Suppressor macrophage (primary cell): ENCODE results near the gene KIF23.
"Not testable (repeated sequence)": the region's sequence is repeated elsewhere in the genome, so short reads cannot be mapped to it uniquely, and the experiment has no call there.

Experiments
- DNase-seq, 4 experiments: peaks; one replicate each; pipeline ENCODE4 v3.0.0-alpha.2; 2020 to 2022
- total RNA-seq, 17 experiments: gene quantifications; one replicate each; lab custom pipeline; 2026; ENCODE audit warnings: mixed read lengths in 6 of 17, inconsistent platforms in 3 of 17; lab: John Stamatoyannopoulos, UW

Gene KIF23
- 3.9 to 48.7 (median 19.6) reads per million in 17 experiments for total RNA-seq

DNA sequence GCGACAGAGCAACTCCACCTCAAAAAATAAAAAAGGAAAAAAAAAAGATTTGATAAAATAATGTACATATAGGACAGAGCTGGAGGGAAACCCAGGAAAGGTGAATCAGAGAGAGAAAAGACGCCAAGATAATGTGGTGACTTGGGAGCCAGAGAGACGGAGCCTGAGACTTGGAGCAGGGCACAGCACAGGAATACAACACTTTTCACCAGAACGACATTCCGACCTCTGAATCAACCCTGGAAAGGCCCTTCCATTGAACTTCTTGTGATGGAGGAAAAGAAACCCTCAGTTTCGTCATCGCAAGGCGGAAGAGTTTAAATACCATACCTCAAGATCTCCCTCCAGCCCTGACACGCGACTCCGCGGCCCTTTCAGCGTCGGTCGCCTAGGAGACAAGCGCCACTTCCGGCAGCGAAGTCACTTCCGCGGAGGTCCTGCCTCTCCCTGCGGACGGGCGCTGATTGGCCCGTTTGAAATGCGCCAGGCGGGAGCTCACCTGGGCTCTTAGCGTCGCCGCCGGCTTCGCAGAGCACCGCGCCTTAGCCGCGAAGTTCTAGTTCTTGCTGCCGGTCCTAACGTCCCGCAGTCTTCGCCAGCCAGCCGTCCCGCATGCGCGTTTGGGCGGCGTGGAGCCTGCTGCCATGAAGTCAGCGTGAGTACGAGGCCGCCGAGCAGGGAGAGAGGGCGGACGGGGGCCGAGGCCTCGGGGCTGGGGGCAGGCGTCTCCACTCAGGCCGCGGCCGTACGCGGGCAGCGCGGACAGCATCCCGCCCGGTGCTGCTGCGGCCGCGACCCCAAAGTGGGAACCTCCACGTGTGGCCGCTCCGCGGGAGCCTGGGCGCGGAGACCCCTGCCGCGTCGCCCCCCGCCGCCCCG is at the start of gene KIF23:
Gene KIF23 (plus strand): TSS at position 528 of the 879 bp plus-strand sequence. CDS start 117 bp downstream, at position 645.
- DNase-seq, result peak; percentile 90 to 95 (median 94)

DNA sequence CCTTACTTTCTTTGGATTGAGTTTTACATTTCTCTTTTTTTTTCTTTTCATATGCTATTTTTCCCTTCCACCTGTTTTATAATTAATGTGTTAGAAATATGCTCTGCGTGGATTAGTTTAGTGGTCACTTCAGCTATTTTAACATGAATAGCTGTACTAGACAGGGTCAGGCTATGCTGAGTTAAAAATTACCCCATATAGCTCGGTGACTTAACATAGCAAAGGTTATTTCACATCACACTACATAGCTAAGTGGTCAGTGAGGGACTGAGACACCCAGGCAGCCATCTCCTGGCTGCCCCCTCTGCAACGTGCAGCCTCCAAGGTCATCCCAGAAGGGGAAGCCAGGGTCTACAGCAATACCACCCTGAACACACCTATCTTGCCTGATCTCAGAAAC is 46.9 kb upstream of the KIF23 start:
- no peak for DNase-seq

DNA sequence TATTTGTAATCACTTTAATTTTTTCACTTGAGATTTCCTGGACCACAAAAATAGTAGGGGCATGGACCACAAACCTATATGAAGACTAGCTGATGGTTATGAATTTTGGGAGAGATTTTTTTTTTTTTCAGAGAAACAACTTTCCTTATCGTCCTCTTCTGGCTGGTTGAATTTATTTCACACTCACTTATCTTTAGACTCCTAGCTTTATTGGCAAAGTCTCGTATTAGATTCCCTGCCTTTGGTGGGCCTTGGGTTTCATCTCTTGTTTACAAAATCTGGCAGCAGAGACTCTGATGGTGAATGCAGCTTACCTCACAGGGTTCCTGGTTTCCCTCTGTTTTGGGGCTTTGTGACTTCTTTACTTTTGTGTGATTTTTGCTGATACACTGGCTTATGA is 44.5 kb upstream of the KIF23 start:
- DNase-seq, result no peak

DNA sequence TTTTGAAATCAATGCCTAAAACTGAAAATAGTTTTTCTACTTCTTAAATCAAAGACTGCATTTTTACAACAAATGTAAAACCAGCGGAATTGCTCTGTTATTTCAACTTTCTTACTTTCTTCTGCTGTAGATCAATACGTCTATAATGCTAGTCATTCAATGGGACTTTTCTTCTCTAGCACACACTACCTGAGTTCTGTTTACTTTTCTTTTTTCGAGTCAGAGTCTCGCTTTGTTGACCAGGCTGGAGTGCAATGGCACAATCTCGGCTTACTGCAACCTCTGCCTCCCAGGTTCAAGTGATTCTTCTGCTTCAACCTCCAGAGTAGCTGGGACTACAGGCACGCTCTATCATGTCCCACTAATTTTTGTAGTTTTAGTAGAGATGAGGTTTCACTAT is 40.7 kb upstream of the KIF23 start:
- DNase-seq, result no peak

DNA sequence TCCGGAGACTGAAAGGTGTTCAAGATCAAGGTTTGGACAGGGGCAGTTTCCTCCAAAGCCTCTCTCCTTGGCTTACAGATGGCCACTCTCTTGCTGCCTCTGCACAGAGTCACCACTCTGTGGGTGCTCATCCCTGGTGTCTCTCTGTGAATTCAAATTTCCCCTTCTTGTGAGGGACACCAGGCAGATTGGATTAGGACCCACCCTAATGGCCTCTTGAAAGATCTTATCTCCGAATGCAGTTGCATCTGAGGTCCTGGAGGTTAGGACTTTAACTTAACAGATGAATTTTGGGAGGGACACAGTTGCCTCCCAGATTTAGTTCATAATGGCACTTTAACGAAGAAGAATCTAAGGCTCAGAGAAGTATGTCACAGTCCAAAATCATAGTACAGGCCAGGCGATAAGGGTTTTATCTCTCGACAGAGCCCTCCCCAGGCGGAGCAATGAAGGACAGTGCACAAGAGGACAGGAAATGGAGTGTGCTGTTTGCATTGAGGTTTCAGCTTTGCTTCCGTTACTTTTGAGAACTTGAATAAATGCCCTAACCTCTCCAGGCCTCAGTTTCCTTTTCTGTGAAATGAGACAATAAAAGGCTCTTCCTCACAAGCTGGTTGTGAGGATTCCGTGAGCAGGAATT is 38.9 kb upstream of the KIF23 start:
- no peak for DNase-seq

DNA sequence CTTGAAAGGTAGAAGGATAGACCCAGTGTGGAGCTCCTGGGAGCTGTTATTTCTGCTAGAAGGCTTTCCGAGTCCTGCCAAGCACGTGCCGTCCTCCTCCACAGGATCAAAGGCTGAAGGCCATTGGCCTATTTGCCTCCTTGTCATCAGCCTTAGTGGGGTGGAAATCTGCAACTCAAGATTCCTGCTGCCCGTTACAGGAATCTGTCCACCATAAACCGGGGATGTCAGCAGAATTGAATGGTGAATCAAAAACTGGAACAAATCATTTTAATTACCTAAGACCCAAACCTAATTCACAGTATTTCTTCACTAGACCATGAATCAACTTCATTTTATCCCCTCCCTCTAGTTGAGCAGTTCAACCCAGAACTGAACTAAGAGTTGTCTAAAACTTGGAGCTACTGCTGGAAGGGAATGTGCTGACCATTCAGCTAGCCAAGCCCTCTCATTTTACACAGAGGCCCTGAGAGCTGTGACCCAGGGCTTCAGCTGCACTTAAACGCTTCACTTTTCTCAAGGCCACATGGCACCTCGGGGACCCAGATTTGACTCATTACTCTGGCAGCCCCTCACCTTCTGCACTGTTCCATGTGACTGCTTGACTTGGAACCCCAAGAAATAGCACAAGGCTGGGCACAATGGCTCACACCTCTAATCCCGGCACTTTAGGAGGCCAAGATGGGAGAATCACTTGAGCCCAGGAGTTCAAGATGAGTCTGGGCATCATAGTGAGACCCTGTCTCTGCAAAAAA is 36.8 kb upstream of the KIF23 start:
- no peak for DNase-seq

DNA sequence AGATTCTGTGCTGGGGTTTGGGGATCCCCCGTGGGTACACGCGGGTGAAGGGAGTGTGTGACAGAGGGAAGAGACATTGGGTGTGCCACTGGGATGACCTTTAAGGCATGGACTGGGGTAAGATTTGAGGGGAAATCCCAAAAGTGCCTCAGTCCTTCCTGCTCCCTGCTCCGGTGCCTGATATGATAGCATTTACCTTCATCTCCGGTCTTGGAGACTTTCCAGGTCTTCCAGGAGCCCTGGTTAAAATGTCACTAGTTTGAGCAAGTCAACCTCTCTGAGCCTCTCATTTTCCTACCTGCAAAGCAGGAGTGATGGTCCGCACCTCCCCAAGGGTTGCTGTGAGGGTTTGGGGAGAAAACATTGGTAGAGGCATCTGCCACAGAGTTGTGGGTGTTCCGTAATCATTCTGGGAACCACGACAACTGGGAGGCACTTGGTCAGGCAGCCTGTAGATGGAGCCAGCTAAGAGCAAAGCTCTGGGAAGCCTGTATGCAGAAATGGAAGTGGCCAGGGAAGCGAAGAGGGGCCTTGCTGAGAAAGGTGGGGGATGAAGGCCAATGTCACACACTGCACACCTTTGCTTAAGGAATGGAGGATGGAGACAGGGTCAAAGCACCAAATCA is 33.9 kb upstream of the KIF23 start:
- no peak for DNase-seq

DNA sequence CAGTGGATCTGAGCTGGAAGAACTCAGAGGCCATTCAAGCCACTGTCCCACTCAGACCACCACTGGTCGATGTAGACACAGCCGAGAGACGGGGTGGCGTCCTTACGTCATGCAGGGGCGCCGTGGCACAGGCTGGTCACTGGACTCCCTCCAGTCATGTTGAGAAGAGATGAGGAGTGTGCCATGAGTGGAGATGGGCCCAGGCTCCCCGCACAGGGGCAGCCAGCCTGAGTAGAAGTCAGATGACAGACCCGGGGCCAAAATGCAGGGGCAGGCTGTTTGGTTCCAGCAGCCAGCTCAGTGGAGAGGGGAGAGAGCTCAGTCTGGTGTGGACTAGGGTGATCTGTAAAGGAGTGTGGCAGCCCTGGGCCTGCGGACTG is 33.4 kb upstream of the KIF23 start:
- no peak for DNase-seq

DNA sequence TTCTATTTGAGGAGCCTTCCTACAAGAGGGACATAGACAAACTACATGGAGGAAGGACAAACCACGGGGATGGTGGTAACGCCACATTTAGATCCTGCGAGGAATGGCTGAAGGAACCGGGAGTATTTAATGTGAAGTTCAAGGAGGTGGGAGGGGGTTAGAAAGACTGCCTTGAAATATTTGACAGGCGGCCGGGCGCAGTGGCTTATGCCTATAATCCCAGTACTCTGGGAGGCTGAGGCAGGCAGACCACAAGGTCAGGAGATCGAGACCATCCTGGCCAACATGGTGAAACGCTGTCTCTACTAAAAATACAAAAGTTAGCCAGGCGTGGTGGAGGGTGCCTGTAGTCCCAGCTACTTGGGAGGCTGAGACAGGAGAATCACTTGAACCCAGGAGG is 32.0 kb upstream of the KIF23 start:
- not testable (repeated sequence) for DNase-seq

DNA sequence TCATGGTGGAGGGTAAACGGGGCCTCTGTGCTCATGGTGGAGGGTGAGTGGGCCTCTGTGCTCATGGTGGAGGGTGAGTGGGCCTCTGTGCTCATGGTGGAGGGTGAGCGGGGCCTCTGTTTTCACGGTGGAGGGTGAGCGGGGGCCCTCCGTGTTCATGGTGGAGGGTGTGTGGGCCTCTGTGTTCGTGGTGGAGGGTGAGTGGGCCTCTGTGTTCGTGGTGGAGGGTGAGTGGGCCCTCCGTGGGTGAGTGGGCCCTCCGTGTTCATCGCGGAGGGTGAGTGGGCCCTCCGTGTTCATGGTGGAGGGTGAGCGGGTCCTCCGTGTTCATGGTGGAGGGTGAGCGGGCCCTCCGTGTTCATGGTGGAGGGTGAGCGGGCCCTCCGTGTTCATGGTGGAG is 30.1 kb upstream of the KIF23 start:
- DNase-seq, result not testable (repeated sequence)

DNA sequence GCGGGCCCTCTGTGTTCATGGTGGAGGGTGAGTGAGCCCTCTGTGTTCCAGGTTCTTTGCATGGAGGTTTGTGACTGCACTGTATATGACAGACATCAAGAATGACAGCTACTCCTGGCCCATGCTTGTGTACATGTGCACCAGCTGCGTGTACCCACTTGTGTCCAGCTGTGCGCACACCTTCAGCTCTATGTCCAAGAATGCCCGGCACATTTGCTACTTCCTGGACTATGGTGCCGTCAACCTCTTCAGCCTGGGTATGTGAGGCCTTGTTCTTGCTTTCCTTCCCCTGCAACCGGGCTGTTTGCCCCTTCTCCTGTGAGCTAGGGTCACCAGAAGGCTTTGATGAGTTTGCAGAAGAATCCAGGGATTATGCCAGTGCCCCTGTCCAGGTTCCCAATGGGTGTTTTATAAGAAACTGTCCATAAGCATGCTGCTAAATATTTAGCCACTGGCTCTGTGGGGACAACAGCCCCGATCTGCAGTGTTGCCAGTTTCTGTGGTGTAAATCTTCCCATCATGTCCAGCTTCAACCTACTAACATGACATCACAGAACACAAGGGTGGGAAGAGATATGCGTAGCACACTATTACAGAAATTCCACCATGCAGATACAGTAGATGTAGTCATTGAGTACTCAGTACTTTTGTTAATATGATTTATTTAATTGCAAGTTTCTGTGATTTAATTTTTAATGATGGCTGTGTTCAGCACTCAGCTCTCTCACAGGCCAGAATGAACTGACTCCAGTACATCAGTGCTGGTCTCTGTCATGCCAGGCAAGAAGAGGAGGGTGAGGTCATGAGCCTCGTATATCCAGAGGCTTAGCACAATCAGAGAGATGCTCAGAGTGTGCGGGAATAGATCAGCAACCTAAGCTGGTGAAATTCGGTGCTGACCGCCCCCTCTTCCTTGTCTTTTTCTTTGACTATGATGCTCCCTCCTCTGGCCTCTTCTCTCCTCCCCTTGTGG is 29.2 kb upstream of the KIF23 start:
- no peak for DNase-seq

DNA sequence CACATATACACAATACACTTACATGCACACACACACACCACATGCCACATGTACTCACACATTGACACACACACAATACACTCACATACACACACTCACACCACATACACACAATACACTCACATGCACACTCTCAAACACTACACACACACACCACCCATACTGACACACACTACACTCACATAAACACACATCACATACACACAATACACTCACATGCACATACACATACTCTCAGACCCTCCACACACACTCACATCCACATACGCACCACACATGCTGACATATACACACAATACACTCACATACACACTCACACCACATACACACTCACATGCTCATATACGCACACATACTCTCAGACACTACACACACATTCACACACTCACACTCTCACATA is 28.3 kb upstream of the KIF23 start:
- DNase-seq, result no peak

DNA sequence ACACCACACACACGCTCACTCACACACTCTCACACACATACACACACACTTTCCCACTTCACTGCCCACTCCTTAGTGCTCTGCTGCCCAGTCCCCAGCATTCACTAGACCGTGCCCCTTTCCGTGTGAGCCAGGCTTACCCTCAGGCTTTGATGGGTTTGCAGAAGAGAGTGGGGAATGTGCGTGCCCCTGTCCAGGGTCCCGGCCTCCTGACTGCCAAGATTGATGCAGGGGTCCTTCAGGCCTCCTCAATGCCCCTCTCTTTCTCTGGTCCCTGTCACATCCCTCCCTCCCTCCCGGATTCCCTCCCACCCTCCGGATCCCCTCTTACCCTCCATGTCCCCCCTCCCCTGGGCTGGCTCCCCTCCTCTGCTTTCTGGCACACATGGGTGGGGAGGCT is 27.9 kb upstream of the KIF23 start:
- DNase-seq, result no peak

DNA sequence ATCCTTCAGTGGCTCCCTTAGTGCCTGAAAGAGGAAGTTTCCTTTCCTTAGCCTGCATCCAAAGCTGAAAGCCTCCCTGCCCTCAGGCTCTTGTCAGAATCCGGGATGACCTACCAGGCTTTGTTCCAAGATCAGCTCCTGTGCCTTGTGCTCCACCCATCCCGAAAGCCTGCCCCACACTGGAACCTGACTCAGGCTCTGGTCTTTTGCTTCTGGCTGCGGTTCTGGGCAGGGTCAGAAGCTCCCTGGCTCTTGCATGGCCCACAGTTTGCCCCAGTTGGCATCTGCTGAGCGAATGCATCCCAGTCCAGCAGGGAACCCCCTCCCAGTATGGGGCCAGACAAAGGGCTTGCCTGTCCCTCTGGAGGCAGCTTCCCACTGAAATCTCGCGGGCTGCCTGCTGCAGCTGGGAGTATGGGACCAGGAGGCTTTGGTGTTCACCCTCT is 25.9 kb upstream of the KIF23 start:
- peak in 1 of 4 experiments; percentile 11 for DNase-seq

DNA sequence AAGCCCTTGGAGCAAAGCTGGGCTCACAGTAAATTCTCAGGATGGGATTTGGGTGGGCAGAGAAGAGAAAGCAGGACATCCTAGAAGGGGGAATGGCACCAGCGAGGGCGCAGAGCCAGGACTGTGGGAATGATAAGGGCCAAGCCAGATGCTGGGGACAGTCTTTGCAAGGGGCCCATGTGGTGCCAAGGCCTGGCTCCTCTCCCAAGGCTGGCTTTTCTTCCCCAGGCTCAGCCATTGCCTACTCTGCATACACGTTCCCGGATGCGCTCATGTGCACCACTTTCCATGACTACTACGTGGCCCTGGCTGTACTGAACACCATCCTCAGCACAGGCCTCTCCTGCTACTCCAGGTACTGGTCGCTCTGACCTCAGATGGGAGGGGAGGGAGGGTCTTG is 24.7 kb upstream of the KIF23 start:
- no peak for DNase-seq

DNA sequence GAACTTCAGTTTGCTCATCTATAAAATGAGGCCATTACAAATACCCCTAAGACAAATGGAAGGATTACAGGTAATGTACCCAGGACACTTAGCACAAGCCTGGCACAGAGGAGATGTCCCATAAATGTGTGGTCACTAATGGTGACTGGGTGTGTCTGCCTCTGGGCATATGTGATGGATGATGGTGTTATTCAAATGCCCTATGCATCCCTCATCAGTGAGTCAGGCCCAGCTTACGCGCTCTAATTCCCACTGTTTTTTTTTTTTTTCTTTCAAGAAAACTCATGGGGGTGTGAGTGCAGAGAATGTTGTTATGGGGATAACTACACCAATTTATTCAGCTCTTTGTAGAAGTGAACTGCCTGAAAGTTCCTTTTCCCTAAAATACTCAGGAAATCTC is 23.6 kb upstream of the KIF23 start:
- DNase-seq, result no peak

DNA sequence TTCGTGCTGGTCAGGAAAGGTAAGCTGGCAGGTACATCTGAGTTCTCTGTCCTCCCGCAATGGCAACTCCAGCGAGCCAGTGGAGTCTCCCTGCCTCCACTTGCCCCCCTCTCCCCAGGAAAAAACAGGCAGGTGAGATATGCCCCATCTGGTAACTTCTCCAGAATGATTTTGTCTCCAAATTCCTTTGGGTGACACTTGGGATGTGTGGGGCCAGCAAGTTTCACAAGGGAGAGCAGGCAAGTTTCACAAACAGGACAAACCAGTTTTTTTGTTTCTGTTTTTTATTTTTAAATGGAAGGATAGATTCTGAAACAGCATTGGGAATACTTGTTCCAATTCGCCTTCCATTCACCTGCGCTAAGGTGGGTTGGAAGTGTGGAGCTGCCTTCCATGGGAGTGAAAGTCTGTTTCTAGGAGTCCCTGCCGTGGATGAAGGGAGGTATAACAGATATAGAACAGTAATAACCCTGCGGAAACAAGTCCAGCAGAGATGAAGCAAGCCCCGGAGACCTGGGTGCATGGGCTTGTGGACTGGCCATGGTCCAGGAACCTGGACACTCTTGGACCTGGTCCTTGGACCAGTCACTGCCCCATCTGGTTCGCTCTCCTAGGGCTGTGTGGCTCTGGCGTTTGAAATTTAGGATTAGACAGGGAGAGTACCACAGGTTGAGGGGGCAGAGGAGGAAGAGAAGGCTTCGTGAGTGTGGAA is 22.9 kb upstream of the KIF23 start:
- DNase-seq, result no peak

DNA sequence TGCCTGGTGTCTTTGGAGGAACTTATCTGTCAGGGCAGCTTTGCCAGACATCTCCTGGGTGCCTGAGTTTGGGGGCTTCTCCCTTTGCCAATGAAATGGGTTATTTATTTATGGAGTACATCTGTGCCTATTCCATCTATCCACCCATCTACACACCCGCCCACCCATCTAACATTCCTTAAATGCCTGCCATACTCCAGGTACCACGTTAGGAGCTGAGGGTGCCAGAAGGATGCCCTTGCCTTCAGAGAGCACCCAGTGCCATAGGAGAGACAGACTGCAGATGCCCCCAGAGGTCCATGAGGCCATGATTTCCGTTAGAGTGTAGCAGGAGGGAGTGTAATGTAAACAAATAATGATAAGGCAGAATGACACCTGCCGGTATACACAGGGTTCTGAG is 21.8 kb upstream of the KIF23 start:
- DNase-seq, result no peak

DNA sequence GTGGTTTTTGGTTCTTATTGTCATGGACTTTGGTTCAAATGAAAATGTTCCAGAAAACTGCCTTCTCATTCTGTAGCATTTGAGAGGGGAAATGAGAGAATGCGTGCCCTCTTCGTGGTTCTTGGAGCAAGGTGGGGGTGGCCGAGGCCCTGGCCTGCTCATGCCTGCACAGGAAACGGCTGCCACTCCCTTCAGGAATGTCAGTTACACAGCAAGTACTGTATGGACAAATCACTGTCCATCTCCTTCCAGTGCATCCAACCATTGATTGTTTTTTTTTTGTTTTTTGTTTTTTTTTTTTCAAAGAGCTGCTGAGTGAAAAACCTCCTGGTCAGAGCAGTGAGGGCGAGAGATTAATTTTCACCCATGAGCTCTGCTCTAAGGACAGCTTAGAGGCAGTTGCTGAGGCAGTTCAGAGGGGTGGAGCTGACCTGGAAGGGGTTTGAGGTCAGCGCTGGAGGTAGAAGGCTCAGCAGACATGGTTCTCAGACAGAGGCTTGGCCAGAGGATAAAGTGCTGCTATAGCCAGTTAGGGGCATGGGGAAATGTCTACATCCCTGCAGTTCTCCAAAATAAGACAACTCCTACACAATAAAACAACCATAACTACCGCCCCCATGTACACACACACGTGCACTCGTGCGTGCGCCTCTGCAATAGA is 20.2 kb upstream of the KIF23 start:
- DNase-seq, result peak in 1 of 4 experiments; percentile 26

DNA sequence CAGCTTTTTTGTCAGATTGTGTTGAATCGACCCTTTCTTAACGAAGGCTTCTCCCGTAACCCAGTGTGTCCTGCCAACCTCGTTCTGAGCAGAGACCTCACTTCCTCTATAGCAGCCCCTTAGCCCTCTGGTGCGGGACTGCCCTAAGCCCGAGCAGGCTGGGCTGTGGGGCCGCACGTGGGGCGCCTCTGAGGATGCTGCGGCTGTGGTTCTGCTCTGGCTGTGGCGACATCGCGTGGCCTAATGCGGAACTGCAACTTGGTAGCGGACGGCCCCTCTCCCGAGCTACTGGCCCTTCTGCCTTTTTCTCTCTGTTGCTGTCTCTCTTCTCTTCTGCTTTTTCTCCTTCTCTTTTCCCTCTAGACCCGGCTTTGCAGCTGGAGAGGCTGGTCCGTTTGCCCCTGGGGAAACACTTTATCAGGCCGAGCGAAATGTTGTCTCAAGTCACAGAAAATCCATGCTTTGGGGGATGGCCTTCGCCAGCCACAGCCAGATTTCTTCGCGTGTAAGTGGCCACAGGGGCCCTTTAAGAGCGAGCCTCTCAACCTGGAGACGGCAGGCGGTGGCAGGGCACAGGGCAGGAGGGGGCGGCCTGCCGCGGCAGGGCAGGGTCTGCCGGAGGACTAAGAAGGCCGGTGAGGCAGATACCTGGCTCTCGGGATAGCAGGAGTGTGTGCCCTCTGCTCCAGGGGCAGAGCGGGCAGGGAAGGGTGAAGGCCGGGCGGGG is 19.4 kb upstream of the KIF23 start:
- DNase-seq, result peak; percentile 84 to 91 (median 89)
